ENCODE results near the gene SPDYE6. TPM values are rescaled to one million over a fixed set of nuclear protein-coding genes. Genes with fewer than 3 reads are reported as not detected.

Gene SPDYE6
- total and polyA plus RNA-seq, 5 donors: 0.18 TPM; not detected in 4

GRCh38 chr7:102297487-102298218 lies 58.6 kb downstream of the SPDYE6 start:
- Histone ChIP-seq H3K4me3 (ENCODE audit: low read length) (no peak overlapping the region), H3K27me3 (ENCODE audit: control insufficient read depth, insufficient read depth) (no peaks in the 10 kb centered on the region), H3K4me1 (ENCODE audit: control insufficient read depth, insufficient read depth, low read length) (no peaks in the 10 kb centered on the region), H3K9me3 (ENCODE audit: control insufficient read depth, low read length) (no peaks in the 10 kb centered on the region), H3K27ac (ENCODE audit: low read length) (no peak overlapping the region)
- intact Hi-C loops (cut with DNase I): no loop called here
- no peak for ATAC-seq
- WGBS: 94% methylated on average over 10 of the region's 10 CpGs
- DNase-seq: no peak

DNA sequence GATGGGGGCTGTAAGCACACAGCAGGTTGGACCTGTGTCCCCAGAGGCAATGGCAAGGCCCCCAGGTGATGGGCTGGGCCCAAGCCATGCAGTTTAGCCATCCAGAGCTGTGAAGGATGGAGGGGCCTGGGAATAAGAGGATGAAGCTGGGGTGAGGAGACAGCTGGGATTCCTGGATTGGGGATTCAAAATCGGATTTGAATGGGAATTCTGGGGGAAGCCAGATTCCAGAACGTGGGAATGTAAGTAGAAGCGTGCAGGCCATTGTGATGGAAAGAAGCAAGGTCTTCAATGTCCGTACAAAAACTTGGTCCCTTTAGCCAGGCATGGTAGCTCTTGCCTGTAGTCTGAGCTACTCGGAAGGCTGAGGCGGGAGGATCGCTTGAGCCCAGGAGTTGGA lies 59.7 kb downstream of the SPDYE6 start:
- intact Hi-C loops (cut with DNase I): no loop called here
- ATAC-seq: no peak
- Histone ChIP-seq H3K9me3 (ENCODE audit: control insufficient read depth, low read length) (no peaks in the 10 kb centered on the region), H3K27me3 (ENCODE audit: control insufficient read depth, insufficient read depth) (no peaks in the 10 kb centered on the region), H3K4me3 (ENCODE audit: low read length) (no peak overlapping the region), H3K4me1 (ENCODE audit: control insufficient read depth, insufficient read depth, low read length) (no peaks in the 10 kb centered on the region), H3K27ac (ENCODE audit: low read length) (no peak overlapping the region)
- no peak for DNase-seq
- WGBS: 90% methylated on average over 7 of the region's 7 CpGs

GRCh38 chr7:102296179-102296438 lies 60.1 kb downstream of the SPDYE6 start:
- H3K4me3 ChIP-seq (ENCODE audit: low read length): no peak overlapping the region
- intact Hi-C loops (cut with DNase I): no loop called here
- H3K27ac ChIP-seq (ENCODE audit: low read length): no peak overlapping the region
- no peak for DNase-seq
- ATAC-seq: no peak
- no peaks in the 10 kb centered on the region for H3K4me1 ChIP-seq (ENCODE audit: control insufficient read depth, insufficient read depth, low read length)
- WGBS: 85% methylated on average over 6 of the region's 6 CpGs
- H3K9me3 ChIP-seq (ENCODE audit: control insufficient read depth, low read length): no peaks in the 10 kb centered on the region
- H3K27me3 ChIP-seq (ENCODE audit: control insufficient read depth, insufficient read depth): no peaks in the 10 kb centered on the region

Small RNA genes within 50 kb of the gene (microRNA-seq; reads per million reads assigned to microRNA genes)
- 0 reads per million in 2 donors for gene MIR548O

Other genes with a start within 250 kb of the SPDYE6 start
- 1 to 10 TPM in 2 of 4 donors, under 1 TPM in 2; 0.49 to 2.8 (median 1.2) TPM for gene SH2B2, start 69.6 kb downstream of the SPDYE6 start, total RNA-seq
- 0.84 TPM for gene SH2B2, start 69.6 kb downstream of the SPDYE6 start, polyA plus RNA-seq
- 10 to 100 TPM; 14.6 to 20.5 (median 15.3) TPM for gene PRKRIP1, start 39.9 kb upstream of the SPDYE6 start, total RNA-seq
- gene PRKRIP1, start 39.9 kb upstream of the SPDYE6 start, polyA plus RNA-seq: 17.7 TPM
- gene ORAI2, start 77.1 kb upstream of the SPDYE6 start, total RNA-seq: 1 to 10 TPM; 3.6 to 7.4 (median 4.8) TPM
- gene ORAI2, start 77.1 kb upstream of the SPDYE6 start, polyA plus RNA-seq: 2.9 TPM
- 1 to 10 TPM; 7.6 to 9.2 (median 8.3) TPM for gene ALKBH4, start 108.4 kb upstream of the SPDYE6 start, total RNA-seq
- gene ALKBH4, start 108.4 kb upstream of the SPDYE6 start, polyA plus RNA-seq: 7.3 TPM
- 10 to 100 TPM in 3 of 4 donors, 1 to 10 TPM in 1; 9.7 to 14.2 (median 11.0) TPM for gene LRWD1, start 108.5 kb upstream of the SPDYE6 start, total RNA-seq
- 8.5 TPM for gene LRWD1, start 108.5 kb upstream of the SPDYE6 start, polyA plus RNA-seq
- 10 to 100 TPM; 51.0 to 63.0 (median 58.8) TPM for gene POLR2J, start 122.5 kb upstream of the SPDYE6 start, total RNA-seq
- 176 TPM for gene POLR2J, start 122.5 kb upstream of the SPDYE6 start, polyA plus RNA-seq
- gene RASA4B, start 161.3 kb upstream of the SPDYE6 start, total RNA-seq: 10 to 100 TPM in 2 of 4 donors, 1 to 10 TPM in 2; 3.8 to 12.8 (median 9.4) TPM
- gene RASA4B, start 161.3 kb upstream of the SPDYE6 start, polyA plus RNA-seq: 5.8 TPM
- 1 to 10 TPM; 3.4 to 8.3 (median 7.2) TPM for gene UPK3BL2, start 187.3 kb upstream of the SPDYE6 start, total RNA-seq
- 2.7 TPM for gene UPK3BL2, start 187.3 kb upstream of the SPDYE6 start, polyA plus RNA-seq
- not detected for gene SPDYE2, start 194.8 kb upstream of the SPDYE6 start, total RNA-seq
- gene SPDYE2, start 194.8 kb upstream of the SPDYE6 start, polyA plus RNA-seq: 0.09 TPM
- gene POLR2J3, start 216.1 kb upstream of the SPDYE6 start, total RNA-seq: 10 to 100 TPM; 10.2 to 17.3 (median 12.3) TPM
- gene POLR2J3, start 216.1 kb upstream of the SPDYE6 start, polyA plus RNA-seq: 54.8 TPM